ENCODE measurements around the gene TNN.

GRCh38 chr1:175158170-175158591 lies 90.5 kb downstream of the TNN start:
- TF ChIP-seq CTCF (IDR thresholded peaks at IDR 0.05) (no peak), POLR2A (IDR thresholded peaks at IDR 0.05) (no peak)
